Caco-2 (cell line): Measurements from ENCODE around the gene CAPN11. TPM values are rescaled to one million over a fixed set of nuclear protein-coding genes. Genes with fewer than 3 reads are reported as not detected.
A peak's percentile ranks its signal among the peaks of the same experiment; 100 is the strongest.

ENCODE experiments used
- BruUV-seq: library from RNA; stranded (reverse); fragments of 400-500 nt; replicated peaks from 2 replicates; lab custom pipeline; 2021; lab: Mats Ljungman, UMichigan
- CTCF ChIA-PET: fragments of 300-600 bp; sonication (Branson Sonifier 250); formaldehyde crosslinking; loops from one replicate; lab custom pipeline; 2022; ENCODE audit warnings: antibody characterized with exemption; lab: Charles Lee
- POLR2A ChIA-PET: fragments of 300-600 bp; sonication (Branson Sonifier 250); formaldehyde crosslinking; loops from one replicate; lab custom pipeline; 2022; ENCODE audit warnings: antibody characterized with exemption; lab: Charles Lee
- DNase-seq, 2 experiments: peaks; one replicate each; pipeline versions ENCODE4 v3.0.0 to v3.0.0-alpha.2; 2020 to 2022
- H3K27me3 ChIP-seq: replicated peaks from 2 replicates; pipeline ENCODE4 v1.6.0; 2011; ENCODE audit warnings: low read length; ENCODE audit not compliant: control insufficient read depth, insufficient read depth
- H3K36me3 ChIP-seq: 2 replicates; pipeline ENCODE4 v1.5.1; 2011; ENCODE audit warnings: low read length; ENCODE audit not compliant: control insufficient read depth, insufficient read depth
- H3K4me1 ChIP-seq: fragments of 250-450 bp; sonication (Bioruptor Pico); 2 replicates; pipeline ENCODE4 v1.5.1; 2020; ENCODE audit warnings: mild to moderate bottlenecking
- H3K4me3 ChIP-seq: 2 replicates; pipeline ENCODE4 v1.5.1; 2011; ENCODE audit warnings: low read depth, mild to moderate bottlenecking, control low read depth, low read length
- H3K9me3 ChIP-seq: fragments of 250-450 bp; sonication (Bioruptor Pico); 2 replicates; pipeline ENCODE4 v1.5.1; 2020; ENCODE audit warnings: mild to moderate bottlenecking, moderate library complexity
- H3K27ac Mint-ChIP-seq: one replicate; pipeline ENCODE4 v1.8.0; 2022; ENCODE audit warnings: mixed read lengths; ENCODE audit not compliant: unreplicated experiment
- H3K27me3 Mint-ChIP-seq: one replicate; pipeline ENCODE4 v1.8.0; 2022; ENCODE audit warnings: mixed read lengths; ENCODE audit not compliant: insufficient read depth, unreplicated experiment
- H3K36me3 Mint-ChIP-seq: one replicate; pipeline ENCODE4 v1.8.0; 2022; ENCODE audit warnings: mild to moderate bottlenecking, mixed read lengths; ENCODE audit not compliant: insufficient read depth, unreplicated experiment
- H3K4me1 Mint-ChIP-seq: one replicate; pipeline ENCODE4 v1.8.0; 2022; ENCODE audit warnings: low read depth, mixed read lengths; ENCODE audit not compliant: unreplicated experiment
- H3K4me3 Mint-ChIP-seq: one replicate; pipeline ENCODE4 v1.8.0; 2022; ENCODE audit warnings: mild to moderate bottlenecking, moderate library complexity, mixed read lengths; ENCODE audit not compliant: unreplicated experiment
- H3K9me3 Mint-ChIP-seq: one replicate; pipeline ENCODE4 v1.8.0; 2022; ENCODE audit warnings: mixed read lengths; ENCODE audit not compliant: unreplicated experiment
- CTCF ChIP-seq, 2 experiments: fragments of 200-600 bp in 1 of 2; IDR thresholded peaks; 1 replicate in 1 of 2; 2 replicates in 1 of 2; pipeline versions ENCODE4 v1.5.1 to v1.8.0; 2011 to 2022; ENCODE audit warnings: antibody characterized with exemption in 1 of 2, control low read depth in 1 of 2, inconsistent platforms in 1 of 2, low read depth in 1 of 2, low read length in 1 of 2, mild to moderate bottlenecking in 1 of 2, moderate library complexity in 1 of 2; ENCODE audit not compliant: insufficient read depth in 1 of 2, severe bottlenecking in 1 of 2, unreplicated experiment in 1 of 2
- intact Hi-C: fragments of 100-400 bp; cut with micrococcal nuclease; formaldehyde crosslinking; loops from one replicate; pipeline ENCODE4 v1.10.0; 2022; ENCODE audit not compliant: unreplicated experiment
- total RNA-seq: library from RNA; stranded (reverse); gene quantifications from 2 replicates; pipeline ENCODE4 v1.2.3, GENCODE V29; 2022

The CAPN11 gene
- total RNA-seq, 1 experiment from 2014 or later, result not detected

DNA sequence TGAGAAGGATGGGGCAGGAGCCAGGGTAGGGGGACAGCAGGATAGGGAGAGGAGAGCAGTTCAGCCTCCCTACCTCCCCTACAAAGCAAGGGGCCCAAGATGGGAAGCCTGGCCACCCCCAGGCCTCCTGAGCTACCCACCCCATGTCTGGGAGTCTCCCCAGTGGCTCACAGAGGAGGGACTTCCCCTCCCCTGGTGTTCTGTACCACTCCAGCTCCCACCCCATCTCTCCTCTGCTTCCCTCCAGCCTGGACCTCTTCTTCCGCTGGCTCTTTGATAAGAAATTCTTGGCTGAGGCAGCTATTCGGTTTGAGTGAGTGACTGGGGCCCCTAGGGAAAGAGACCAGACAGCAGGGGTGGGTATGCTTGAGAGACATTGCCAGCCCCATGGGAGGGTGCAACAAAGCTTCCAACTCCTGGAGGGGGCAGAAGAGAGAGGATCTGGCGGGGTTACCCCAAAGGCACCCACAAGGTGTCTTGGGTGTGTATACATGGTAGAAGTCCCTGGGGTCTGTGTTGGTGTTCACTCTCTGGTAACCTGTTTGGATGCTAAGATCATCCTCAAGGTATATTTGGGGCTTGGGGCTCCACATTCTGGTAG, 8.2 kb upstream of the CAPN11 start:
- intact Hi-C loops, result no loop called here
- TF ChIP-seq CTCF (IDR thresholded peaks at IDR 0.05; ENCODE audit: insufficient read depth in 1 of 2, low read depth in 1 of 2, low read length in 1 of 2, severe bottlenecking in 1 of 2, unreplicated experiment in 1 of 2), result no peak
- POLR2A ChIA-PET, result no interaction called here
- Mint-ChIP-seq H3K27ac (no peak overlapping the region), H3K9me3 (no peaks in the 10 kb centered on the region), H3K4me3 (no peak overlapping the region), H3K36me3 (peaks cover 13% of the 10 kb centered on the region), H3K27me3 (no peaks in the 10 kb centered on the region), H3K4me1 (no peaks in the 10 kb centered on the region)
- CTCF ChIA-PET, result no interaction called here
- no peak for DNase-seq
- no peak overlapping the region for H3K4me3 ChIP-seq
- no peaks in the 10 kb centered on the region for H3K9me3 ChIP-seq
- peaks cover 4% of the 10 kb centered on the region for H3K36me3 ChIP-seq
- no peaks in the 10 kb centered on the region for H3K27me3 ChIP-seq
- H3K4me1 ChIP-seq, result no peaks in the 10 kb centered on the region; the same call in 1 of the 2 replicates
- no TSS peak for BruUV-seq

- H3K9me3 ChIP-seq, result no peaks in the 10 kb centered on the region
- H3K27me3 Mint-ChIP-seq, result no peaks in the 10 kb centered on the region
- H3K27me3 ChIP-seq, result no peaks in the 10 kb centered on the region
- intact Hi-C loops, result no loop called here
- ChIA-PET POLR2A (no interaction called here), CTCF (interaction anchor here (1.0 kb wide), 1 partner anchor 54 kb away, joined by 3 read pairs; no protein-coding TSS in a partner anchor)
- no peak overlapping the region for H3K4me3 Mint-ChIP-seq
- DNase-seq, result peak in 1 of 2 experiments; percentile 53
- BruUV-seq, result no TSS peak
- TF ChIP-seq CTCF (IDR thresholded peaks at IDR 0.05; ENCODE audit: insufficient read depth in 1 of 2, low read depth in 1 of 2, low read length in 1 of 2, severe bottlenecking in 1 of 2, unreplicated experiment in 1 of 2), result peak; percentile 70 to 97
- H3K4me3 ChIP-seq, result no peak overlapping the region
- H3K9me3 Mint-ChIP-seq, result no peaks in the 10 kb centered on the region
- peaks cover 2% of the 10 kb centered on the region; the same call in 1 of the 2 replicates for H3K36me3 ChIP-seq
- H3K4me1 ChIP-seq, result peaks cover 11% of the 10 kb centered on the region
- H3K27ac Mint-ChIP-seq, result no peak overlapping the region
- peaks cover 6% of the 10 kb centered on the region for H3K4me1 Mint-ChIP-seq
- H3K36me3 Mint-ChIP-seq, result peaks cover 13% of the 10 kb centered on the region
Observed at GRCh38 chr6:44151348-44152108, 7.1 kb upstream of the CAPN11 start.

- no peaks in the 10 kb centered on the region for H3K27me3 Mint-ChIP-seq
- H3K36me3 Mint-ChIP-seq, result peaks cover 13% of the 10 kb centered on the region
- BruUV-seq, result no TSS peak
- DNase-seq, result no peak
- ChIA-PET CTCF (interaction anchor here (1.0 kb wide), 1 partner anchor 55 kb away, joined by 3 read pairs; no protein-coding TSS in a partner anchor), POLR2A (no interaction called here)
- no peaks in the 10 kb centered on the region for H3K27me3 ChIP-seq
- H3K27ac Mint-ChIP-seq, result no peak overlapping the region
- peaks cover 17% of the 10 kb centered on the region for H3K4me1 ChIP-seq
- H3K4me3 Mint-ChIP-seq, result no peak overlapping the region
- H3K4me1 Mint-ChIP-seq, result peaks cover 12% of the 10 kb centered on the region
- intact Hi-C loops, result no loop called here
- TF ChIP-seq CTCF (IDR thresholded peaks at IDR 0.05; ENCODE audit: insufficient read depth in 1 of 2, low read depth in 1 of 2, low read length in 1 of 2, severe bottlenecking in 1 of 2, unreplicated experiment in 1 of 2), result no peak
- no peaks in the 10 kb centered on the region for H3K9me3 Mint-ChIP-seq
- H3K4me3 ChIP-seq, result no peak overlapping the region
- H3K36me3 ChIP-seq, result peaks cover 2% of the 10 kb centered on the region; the same call in 1 of the 2 replicates
- no peaks in the 10 kb centered on the region for H3K9me3 ChIP-seq
Observed at GRCh38 chr6:44152109-44152461, 6.5 kb upstream of the CAPN11 start.
